ENCODE data around the gene LCN10.

DNA sequence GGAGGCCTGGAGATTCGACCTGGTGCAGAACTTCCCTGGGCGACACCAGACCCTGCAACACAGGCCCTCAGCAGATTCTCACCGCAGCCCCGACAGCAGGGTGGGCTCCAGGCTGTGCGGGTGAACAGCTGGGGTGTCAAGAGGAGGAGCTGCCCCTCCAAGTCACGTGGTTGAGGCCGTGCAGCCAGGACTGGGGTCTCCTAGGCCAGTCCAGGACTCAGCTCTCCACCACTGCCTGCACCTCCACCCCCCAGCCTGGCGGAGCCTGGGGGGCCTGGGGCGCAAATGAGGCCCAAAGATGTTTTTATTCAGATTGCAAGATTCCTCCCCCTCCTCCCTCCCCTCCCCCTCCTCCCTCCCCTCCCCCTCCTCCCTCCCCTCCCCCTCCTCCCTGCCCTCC is 46.2 kb downstream of the LCN10 start:
- TF ChIP-seq POLR2A (IDR thresholded peaks at IDR 0.05; ENCODE audit: low read length) (no peak), GATA1 (IDR thresholded peaks at IDR 0.05; ENCODE audit: low read depth, low read length) (no peak)
